IMR-90 (cell line): ENCODE measurements around the gene PLEKHG1. TPM values are rescaled to one million over a fixed set of nuclear protein-coding genes. Genes with fewer than 3 reads are reported as not detected.

ENCODE experiments used
- ATAC-seq: fragments of 200-7000 bp; cut with Tn5 transposase; 2 replicates; pipeline ENCODE4 v1.9.1; 2020; ENCODE audit warnings: low read depth, mild to moderate bottlenecking, moderate library complexity
- BruUV-seq: library from RNA; stranded (reverse); fragments of 400-500 nt; replicated peaks from 2 replicates; lab custom pipeline; 2021; lab: Mats Ljungman, UMichigan
- CTCF ChIA-PET: fragments of 300-600 bp; formaldehyde crosslinking; extraction: SDS; loops from one replicate; lab custom pipeline; 2021; ENCODE audit warnings: antibody characterized with exemption; lab: Yijun Ruan, JAX
- POLR2A ChIA-PET: fragments of 300-600 bp; sonication (Branson Sonifier 250); formaldehyde crosslinking; loops from one replicate; lab custom pipeline; 2022; ENCODE audit warnings: antibody characterized with exemption; ENCODE audit not compliant: unreplicated experiment; lab: Charles Lee
- DNase-seq: peaks from one replicate; pipeline ENCODE4 v3.0.0; 2013
- H2AFZ ChIP-seq: replicated peaks from 2 replicates; pipeline ENCODE3; 2013; ENCODE audit warnings: low read length, mild to moderate bottlenecking; ENCODE audit not compliant: poor library complexity
- H2AK5ac ChIP-seq: 2 replicates; pipeline ENCODE4 v1.6.1; 2013; ENCODE audit warnings: low read depth, low read length, inconsistent platforms
- H2AK9ac ChIP-seq: replicated peaks from 2 replicates; pipeline ENCODE3; 2013; ENCODE audit warnings: mild to moderate bottlenecking, low read depth, low read length, moderate library complexity; ENCODE audit not compliant: poor library complexity
- H2BK120ac ChIP-seq: 2 replicates; pipeline ENCODE4 v1.6.1; 2013; ENCODE audit warnings: low read depth, low read length, inconsistent platforms
- H2BK15ac ChIP-seq: 3 replicates; pipeline ENCODE4 v1.6.1; 2013; ENCODE audit warnings: low read depth, low read length, inconsistent platforms
- H2BK20ac ChIP-seq: 2 replicates; pipeline ENCODE4 v1.6.1; 2013; ENCODE audit warnings: low read depth, mild to moderate bottlenecking, inconsistent platforms, low read length, moderate library complexity
- H2BK5ac ChIP-seq: 2 replicates; pipeline ENCODE4 v1.6.1; 2013; ENCODE audit warnings: mild to moderate bottlenecking, low read depth, low read length, inconsistent platforms; ENCODE audit not compliant: poor library complexity, severe bottlenecking
- H3K14ac ChIP-seq: replicated peaks from 2 replicates; pipeline ENCODE4 v1.6.1; 2013; ENCODE audit warnings: low read depth, low read length, inconsistent platforms
- H3K18ac ChIP-seq: 2 replicates; pipeline ENCODE4 v1.6.1; 2013; ENCODE audit warnings: low read depth, low read length, control low read depth
- H3K23ac ChIP-seq: 2 replicates; pipeline ENCODE4 v1.6.1; 2013; ENCODE audit warnings: low read depth, low read length, inconsistent platforms
- H3K27ac ChIP-seq: 2 replicates; pipeline ENCODE4 v1.5.1; 2013; ENCODE audit warnings: mild to moderate bottlenecking, control low read depth, low read length; ENCODE audit not compliant: insufficient read depth
- H3K27me3 ChIP-seq: 2 replicates; pipeline ENCODE4 v1.6.1; 2013; ENCODE audit warnings: low read length; ENCODE audit not compliant: control insufficient read depth, insufficient read depth
- H3K36me3 ChIP-seq: 2 replicates; pipeline ENCODE4 v1.6.1; 2013; ENCODE audit warnings: low read length, mixed read lengths; ENCODE audit not compliant: control insufficient read depth, insufficient read depth
- H3K4ac ChIP-seq: 2 replicates; pipeline ENCODE4 v1.6.1; 2013; ENCODE audit warnings: low read depth, low read length, inconsistent platforms
- H3K4me1 ChIP-seq: 2 replicates; pipeline ENCODE4 v1.6.1; 2013; ENCODE audit warnings: low read length, mixed read lengths; ENCODE audit not compliant: control insufficient read depth, insufficient read depth
- H3K4me2 ChIP-seq: 2 replicates; pipeline ENCODE4 v1.6.1; 2013; ENCODE audit warnings: low read depth, mild to moderate bottlenecking, control low read depth, low read length, moderate library complexity
- H3K4me3 ChIP-seq: 2 replicates; pipeline ENCODE4 v1.5.1; 2013; ENCODE audit warnings: low read depth, mild to moderate bottlenecking, control low read depth, low read length, moderate library complexity; ENCODE audit not compliant: insufficient read depth
- H3K56ac ChIP-seq: 2 replicates; pipeline ENCODE4 v1.6.1; 2013; ENCODE audit warnings: low read length, inconsistent platforms; ENCODE audit not compliant: insufficient read depth; ENCODE audit errors: extremely low read depth
- H3K79me1 ChIP-seq, 2 experiments: 2 replicates each; pipeline ENCODE4 v1.6.1; 2013; ENCODE audit warnings: low read length in 2 of 2, inconsistent platforms in 1 of 2, low read depth in 1 of 2
- H3K9ac ChIP-seq: 2 replicates; pipeline ENCODE4 v1.6.1; 2013; ENCODE audit warnings: low read depth, low read length, control low read depth
- H3K9me1 ChIP-seq: 2 replicates; pipeline ENCODE4 v1.6.1; 2013; ENCODE audit warnings: low read length, inconsistent platforms; ENCODE audit not compliant: insufficient read depth
- H3K9me3 ChIP-seq: 2 replicates; pipeline ENCODE4 v1.6.1; 2013; ENCODE audit warnings: low read length; ENCODE audit not compliant: control insufficient read depth, insufficient read depth
- H4K20me1 ChIP-seq: 2 replicates; pipeline ENCODE4 v1.6.1; 2013; ENCODE audit warnings: low read length, inconsistent platforms; ENCODE audit not compliant: insufficient read depth
- H4K5ac ChIP-seq: 2 replicates; pipeline ENCODE4 v1.6.1; 2013; ENCODE audit warnings: mild to moderate bottlenecking, low read depth, low read length, control low read depth
- H4K8ac ChIP-seq, 2 experiments: 2 replicates each; pipeline ENCODE4 v1.6.1; 2013; ENCODE audit warnings: low read depth in 2 of 2, low read length in 2 of 2, control low read depth in 1 of 2, inconsistent platforms in 1 of 2
- H4K91ac ChIP-seq: 2 replicates; pipeline ENCODE4 v1.6.1; 2013; ENCODE audit warnings: low read depth, low read length, inconsistent platforms; ENCODE audit not compliant: insufficient read depth
- BHLHE40 ChIP-seq: fragments of 150-350 bp; IDR thresholded peaks from 2 replicates; pipeline ENCODE4 v1.6.1; 2016; ENCODE audit warnings: mild to moderate bottlenecking, low read depth, low read length
- CEBPB ChIP-seq: IDR thresholded peaks from 2 replicates; pipeline ENCODE4 v1.6.1; 2012; ENCODE audit warnings: low read depth, low read length, improper control_type of control experiment
- CHD1 ChIP-seq: IDR thresholded peaks from 2 replicates; pipeline ENCODE4 v1.6.1; 2012; ENCODE audit warnings: low read depth, low read length, improper control_type of control experiment
- FOS ChIP-seq: fragments of 150-350 bp; IDR thresholded peaks from 2 replicates; pipeline ENCODE4 v1.6.1; 2016; ENCODE audit warnings: low read depth, low read length
- MAFK ChIP-seq: IDR thresholded peaks from 2 replicates; pipeline ENCODE4 v1.6.1; 2012; ENCODE audit warnings: low read depth, low read length, improper control_type of control experiment
- MAZ ChIP-seq: IDR thresholded peaks from 2 replicates; pipeline ENCODE4 v1.6.1; 2012; ENCODE audit warnings: low read depth, mild to moderate bottlenecking, low read length, improper control_type of control experiment, moderate library complexity, borderline replicate concordance
- MXI1 ChIP-seq: IDR thresholded peaks from 2 replicates; pipeline ENCODE4 v1.6.1; 2012; ENCODE audit warnings: low read depth, mild to moderate bottlenecking, low read length, moderate library complexity, borderline replicate concordance
- NFE2L2 ChIP-seq: fragments of 150-350 bp; IDR thresholded peaks from 2 replicates; pipeline ENCODE4 v1.6.1; 2016; ENCODE audit warnings: low read depth, mild to moderate bottlenecking, low read length
- POLR2A ChIP-seq: IDR thresholded peaks from 2 replicates; pipeline ENCODE4 v1.6.1; 2012; ENCODE audit warnings: mild to moderate bottlenecking, low read depth, low read length
- RAD21 ChIP-seq: IDR thresholded peaks from 2 replicates; pipeline ENCODE4 v1.6.1; 2012; ENCODE audit warnings: low read length, improper control_type of control experiment
- RCOR1 ChIP-seq: IDR thresholded peaks from 2 replicates; pipeline ENCODE4 v1.6.1; 2012; ENCODE audit warnings: mild to moderate bottlenecking, low read length, improper control_type of control experiment; ENCODE audit not compliant: insufficient replicate concordance
- RFX5 ChIP-seq: IDR thresholded peaks from 2 replicates; pipeline ENCODE4 v1.8.0; 2012; ENCODE audit warnings: low read depth, mild to moderate bottlenecking, low read length, moderate library complexity
- SMC3 ChIP-seq: fragments of 150-350 bp; IDR thresholded peaks from 2 replicates; pipeline ENCODE4 v1.6.1; 2016; ENCODE audit warnings: low read depth, mild to moderate bottlenecking, antibody characterized with exemption, low read length, moderate library complexity
- dilution Hi-C: fragments of 300-500 bp; cut with HindIII; formaldehyde crosslinking; loops from one replicate; pipeline ENCODE4 v1.14.3; 2018; ENCODE audit warnings: low sequenced_read_pairs; ENCODE audit not compliant: unreplicated experiment
- in situ Hi-C: fragments of 300-500 bp; cut with MboI; formaldehyde crosslinking; loops from 3 replicates; pipeline ENCODE4 v1.14.3; 2019; ENCODE audit warnings: low sequenced_read_pairs, inconsistent platforms, mixed read lengths
- intact Hi-C: fragments of 100-400 bp; cut with micrococcal nuclease; formaldehyde crosslinking; loops from 2 replicates; pipeline ENCODE4 v1.10.0; 2022
- polyA plus RNA-seq, 3 experiments: library from polyadenylated mRNA; depleted of rRNA; stranded (reverse); fragments of >200 nt; gene quantifications; 2 replicates each; pipeline ENCODE4 v1.2.3, GENCODE V29; 2012; ENCODE audit warnings: low replicate concordance in 1 of 3
- total RNA-seq: library from RNA; depleted of rRNA; stranded (reverse); fragments of >200 nt; gene quantifications from 2 replicates; pipeline ENCODE4 v1.2.3, GENCODE V29; 2012
- TF ChIP-seq, protein P1 (sequence below): fragments of 150-350 bp; IDR thresholded peaks from 2 replicates; pipeline ENCODE4 v1.6.1; 2017; ENCODE audit warnings: mild to moderate bottlenecking, antibody characterized with exemption, low read length, low read depth
- TF ChIP-seq, protein P2 (sequence below): conservative IDR thresholded peaks from 2 replicates; pipeline ENCODE4 v1.5.1; 2012; ENCODE audit warnings: mild to moderate bottlenecking, low read depth, low read length, improper control_type of control experiment
- TF ChIP-seq, protein P3 (sequence below): fragments of 150-350 bp; IDR thresholded peaks from 2 replicates; pipeline ENCODE4 v1.6.1; 2016; ENCODE audit warnings: low read depth, mild to moderate bottlenecking, low read length, moderate library complexity, borderline replicate concordance

The PLEKHG1 gene
- total and polyA plus RNA-seq, 2 of the 4 experiments (the other 2 are of a cell fraction) = 0.09 to 0.36 TPM

DNA sequence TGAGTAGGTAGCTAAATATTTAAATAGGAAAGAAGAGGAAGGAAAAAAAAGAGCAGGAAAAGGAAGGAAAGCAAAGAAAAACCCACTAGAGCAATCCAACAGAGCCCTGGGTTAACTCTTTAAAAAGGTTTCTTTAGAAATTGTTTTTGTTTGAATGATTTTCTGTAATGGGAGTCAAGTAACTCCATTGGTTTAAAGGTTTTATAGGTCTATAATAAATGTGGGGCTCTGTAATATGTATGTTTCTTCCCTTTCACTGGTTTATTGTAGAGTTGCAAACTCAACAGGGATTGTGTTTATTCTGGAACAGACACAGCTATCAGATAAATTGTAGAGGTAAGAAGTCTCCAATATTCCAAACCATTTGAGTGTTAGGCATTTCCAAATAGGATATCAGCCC, 10.9 kb downstream of the PLEKHG1 start:
- no peak overlapping the region for H2BK5ac ChIP-seq
- H3K27ac ChIP-seq = no peak overlapping the region
- H3K4me1 ChIP-seq = no peaks in the 10 kb centered on the region
- dilution Hi-C loops = no loop called here
- in situ Hi-C loops = no loop called here
- CTCF ChIA-PET = no interaction called here
- H2AFZ ChIP-seq = no peak overlapping the region
- POLR2A ChIA-PET = no interaction called here
- H3K27me3 ChIP-seq = peaks cover 3% of the 10 kb centered on the region; the same call in 1 of the 2 replicates
- H4K20me1 ChIP-seq = no peaks in the 10 kb centered on the region
- no peak for DNase-seq
- no peak overlapping the region for H3K4me3 ChIP-seq
- no peak overlapping the region for H4K8ac ChIP-seq
- intact Hi-C loops = no loop called here
- no peak overlapping the region for H3K4me2 ChIP-seq
- no peak overlapping the region for H2BK120ac ChIP-seq
- no TSS peak for BruUV-seq
- no peak overlapping the region for H3K9ac ChIP-seq
- no peak overlapping the region for H2BK20ac ChIP-seq
- H3K9me1 ChIP-seq = no peaks in the 10 kb centered on the region
- H2AK9ac ChIP-seq = no peak overlapping the region
- no peaks in the 10 kb centered on the region for H3K79me1 ChIP-seq
- H3K14ac ChIP-seq = no peak overlapping the region
- no peaks in the 10 kb centered on the region for H3K9me3 ChIP-seq
- no peak for ATAC-seq
- no peak overlapping the region for H4K91ac ChIP-seq
- no peak overlapping the region for H3K56ac ChIP-seq
- no peak overlapping the region for H4K5ac ChIP-seq
- H2AK5ac ChIP-seq = no peak overlapping the region
- no peak overlapping the region for H2BK15ac ChIP-seq
- H3K36me3 ChIP-seq = no peaks in the 10 kb centered on the region
- no peak overlapping the region for H3K4ac ChIP-seq
- no peak overlapping the region for H3K23ac ChIP-seq
- TF ChIP-seq MAFK = no peak
- no peak for TF ChIP-seq BHLHE40
- TF ChIP-seq, protein P1, sequence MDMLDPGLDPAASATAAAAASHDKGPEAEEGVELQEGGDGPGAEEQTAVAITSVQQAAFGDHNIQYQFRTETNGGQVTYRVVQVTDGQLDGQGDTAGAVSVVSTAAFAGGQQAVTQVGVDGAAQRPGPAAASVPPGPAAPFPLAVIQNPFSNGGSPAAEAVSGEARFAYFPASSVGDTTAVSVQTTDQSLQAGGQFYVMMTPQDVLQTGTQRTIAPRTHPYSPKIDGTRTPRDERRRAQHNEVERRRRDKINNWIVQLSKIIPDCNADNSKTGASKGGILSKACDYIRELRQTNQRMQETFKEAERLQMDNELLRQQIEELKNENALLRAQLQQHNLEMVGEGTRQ = no peak
- TF ChIP-seq NFE2L2 = no peak
- no peak for TF ChIP-seq POLR2A
- TF ChIP-seq CHD1 = no peak
- no peak for TF ChIP-seq SMC3
- no peak for TF ChIP-seq RFX5
- TF ChIP-seq FOS = no peak
- TF ChIP-seq RCOR1 = no peak
- no peak for TF ChIP-seq MXI1
- no peak for TF ChIP-seq CEBPB
- TF ChIP-seq, protein P2, sequence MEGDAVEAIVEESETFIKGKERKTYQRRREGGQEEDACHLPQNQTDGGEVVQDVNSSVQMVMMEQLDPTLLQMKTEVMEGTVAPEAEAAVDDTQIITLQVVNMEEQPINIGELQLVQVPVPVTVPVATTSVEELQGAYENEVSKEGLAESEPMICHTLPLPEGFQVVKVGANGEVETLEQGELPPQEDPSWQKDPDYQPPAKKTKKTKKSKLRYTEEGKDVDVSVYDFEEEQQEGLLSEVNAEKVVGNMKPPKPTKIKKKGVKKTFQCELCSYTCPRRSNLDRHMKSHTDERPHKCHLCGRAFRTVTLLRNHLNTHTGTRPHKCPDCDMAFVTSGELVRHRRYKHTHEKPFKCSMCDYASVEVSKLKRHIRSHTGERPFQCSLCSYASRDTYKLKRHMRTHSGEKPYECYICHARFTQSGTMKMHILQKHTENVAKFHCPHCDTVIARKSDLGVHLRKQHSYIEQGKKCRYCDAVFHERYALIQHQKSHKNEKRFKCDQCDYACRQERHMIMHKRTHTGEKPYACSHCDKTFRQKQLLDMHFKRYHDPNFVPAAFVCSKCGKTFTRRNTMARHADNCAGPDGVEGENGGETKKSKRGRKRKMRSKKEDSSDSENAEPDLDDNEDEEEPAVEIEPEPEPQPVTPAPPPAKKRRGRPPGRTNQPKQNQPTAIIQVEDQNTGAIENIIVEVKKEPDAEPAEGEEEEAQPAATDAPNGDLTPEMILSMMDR = no peak
- TF ChIP-seq, protein P3, sequence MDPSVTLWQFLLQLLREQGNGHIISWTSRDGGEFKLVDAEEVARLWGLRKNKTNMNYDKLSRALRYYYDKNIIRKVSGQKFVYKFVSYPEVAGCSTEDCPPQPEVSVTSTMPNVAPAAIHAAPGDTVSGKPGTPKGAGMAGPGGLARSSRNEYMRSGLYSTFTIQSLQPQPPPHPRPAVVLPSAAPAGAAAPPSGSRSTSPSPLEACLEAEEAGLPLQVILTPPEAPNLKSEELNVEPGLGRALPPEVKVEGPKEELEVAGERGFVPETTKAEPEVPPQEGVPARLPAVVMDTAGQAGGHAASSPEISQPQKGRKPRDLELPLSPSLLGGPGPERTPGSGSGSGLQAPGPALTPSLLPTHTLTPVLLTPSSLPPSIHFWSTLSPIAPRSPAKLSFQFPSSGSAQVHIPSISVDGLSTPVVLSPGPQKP = no peak
- TF ChIP-seq RAD21 = no peak
- TF ChIP-seq MAZ = no peak
- no peak overlapping the region for H3K18ac ChIP-seq
